Skeletal muscle satellite cell (primary cell): ENCODE results near the gene PPL.

ENCODE experiments used
- H3K27me3 ChIP-seq: 2 replicates; pipeline ENCODE4 v1.7.0; 2013; ENCODE audit warnings: low read length; ENCODE audit not compliant: control insufficient read depth, insufficient read depth
- H3K36me3 ChIP-seq: 2 replicates; pipeline ENCODE4 v1.7.0; 2013; ENCODE audit warnings: mild to moderate bottlenecking, control low read depth, low read length; ENCODE audit not compliant: insufficient read depth
- H3K4me1 ChIP-seq: 2 replicates; pipeline ENCODE4 v1.7.0; 2013; ENCODE audit warnings: low read length; ENCODE audit not compliant: control insufficient read depth, insufficient read depth
- H3K4me2 ChIP-seq: 2 replicates; pipeline ENCODE4 v1.7.0; 2013; ENCODE audit warnings: mild to moderate bottlenecking, low read length
- H3K4me3 ChIP-seq: 2 replicates; pipeline ENCODE4 v1.7.0; 2013; ENCODE audit warnings: low read length
- H3K9ac ChIP-seq: 2 replicates; pipeline ENCODE4 v1.7.0; 2013; ENCODE audit warnings: mild to moderate bottlenecking, low read depth, low read length, moderate library complexity
- H3K9me3 ChIP-seq: replicated peaks from 2 replicates; pipeline ENCODE4 v1.7.0; 2013; ENCODE audit warnings: mild to moderate bottlenecking, control low read depth, low read length

Gene PPL

DNA sequence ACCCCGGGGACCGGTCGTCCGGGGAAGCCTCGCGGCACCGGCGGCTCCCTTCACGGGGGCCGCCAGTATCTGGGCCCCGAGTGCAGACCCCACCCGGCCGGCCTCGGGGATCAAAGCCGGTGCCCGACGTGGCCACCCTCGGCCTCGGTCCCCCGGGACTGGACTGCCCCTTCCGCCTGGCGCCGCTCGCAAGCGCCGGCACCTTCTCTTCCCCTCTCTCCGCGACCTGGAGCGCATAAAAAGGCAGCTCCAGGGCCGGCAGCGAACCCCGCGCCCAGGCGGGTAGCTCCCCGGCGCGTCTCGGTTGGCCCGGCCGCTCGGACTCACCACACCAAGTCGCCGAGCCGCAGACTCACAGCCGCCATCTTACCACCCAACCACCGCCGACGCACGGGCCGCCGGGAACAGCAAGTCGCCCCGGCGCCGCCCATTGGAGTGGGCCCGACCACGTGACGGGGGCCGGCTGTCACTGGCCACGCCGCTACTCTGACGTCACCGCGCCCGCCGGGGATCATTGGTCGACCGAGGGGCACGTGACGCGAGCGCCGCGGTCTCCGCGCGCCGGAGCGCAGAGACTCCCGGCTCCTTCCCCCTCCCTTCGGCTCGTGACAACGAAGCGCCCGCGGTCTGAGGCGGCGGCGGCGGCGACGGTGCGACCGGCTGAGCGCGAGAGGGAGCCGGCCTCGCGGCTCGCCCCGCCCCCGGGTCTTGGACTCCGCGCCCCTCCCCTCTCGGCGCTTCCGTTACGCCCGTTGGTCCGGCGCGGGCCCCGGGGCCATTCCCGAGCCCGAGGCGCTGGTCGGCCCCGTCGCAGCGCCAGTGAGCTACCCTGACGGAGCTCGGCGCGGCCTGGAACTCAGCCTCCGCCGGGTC lies 89.8 kb downstream of the PPL start, which contains the start of the genes GLYR1 and UBN1:
TSS of gene GLYR1 (minus strand) at position 388 of the 873 bp plus-strand sequence. CDS start at position 365, 23 bp downstream.
TSS of gene UBN1 (plus strand) at position 581 of the 873 bp plus-strand sequence. CDS start 5,437 bp downstream, outside the sequence.
- H3K4me2 ChIP-seq, result peak within 1 kb of the TSS; percentile 88
- H3K9ac ChIP-seq, result peak within 1 kb of the TSS; percentile 98
- H3K4me3 ChIP-seq, result peak within 1 kb of the TSS; percentile 99
- no peaks in the 10 kb centered on the region for H3K9me3 ChIP-seq
- no peaks in the 10 kb centered on the region for H3K27me3 ChIP-seq
- peaks cover 38% of the 10 kb centered on the region for H3K4me1 ChIP-seq
- H3K36me3 ChIP-seq, result peaks cover 22% of the 10 kb centered on the region

DNA sequence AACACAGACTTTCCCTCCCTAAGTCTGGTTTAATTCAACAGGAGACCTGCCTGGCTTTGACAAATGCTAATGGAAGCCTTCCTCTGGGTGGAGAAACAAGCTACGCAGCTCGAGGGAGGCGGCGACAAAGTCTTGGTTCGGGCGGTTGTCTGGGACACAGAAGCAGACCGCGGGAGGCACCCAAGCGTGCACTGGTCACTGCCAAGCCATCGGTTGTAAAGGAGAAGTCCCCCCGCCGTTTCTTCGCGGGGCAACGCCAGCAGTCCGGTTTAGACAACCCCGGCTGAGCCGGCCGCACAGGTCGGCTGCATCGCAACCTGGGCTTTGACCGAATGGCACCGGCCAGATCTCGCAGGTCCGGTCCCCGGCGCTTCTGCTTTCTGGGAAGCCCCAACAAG lies 90.4 kb downstream of the PPL start:
- Histone ChIP-seq H3K4me3 (peak overlapping the region; percentile 99), H3K4me2 (peak overlapping the region; percentile 88), H3K4me1 (peaks cover 33% of the 10 kb centered on the region), H3K9me3 (no peaks in the 10 kb centered on the region), H3K9ac (peak overlapping the region; percentile 98), H3K36me3 (peaks cover 25% of the 10 kb centered on the region), H3K27me3 (no peaks in the 10 kb centered on the region)

DNA sequence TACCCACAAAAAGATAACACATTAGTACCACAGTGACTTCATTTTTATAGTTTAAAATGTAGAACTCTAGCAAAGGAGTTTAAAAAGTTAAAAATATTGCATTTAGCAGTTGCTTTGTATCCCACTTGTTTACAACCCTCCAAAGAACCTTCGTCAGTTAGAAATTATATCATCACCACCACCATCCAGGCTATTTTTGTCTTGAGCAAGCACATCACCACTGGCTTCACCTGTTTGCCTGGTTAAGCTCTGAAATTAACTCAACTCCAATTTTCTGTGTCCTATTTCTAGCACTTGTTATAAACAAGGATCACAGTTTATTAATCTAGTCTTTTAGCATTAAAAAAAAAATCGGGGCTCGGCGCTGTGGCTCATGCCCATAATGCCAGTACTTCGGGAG lies 96.0 kb downstream of the PPL start:
- H3K4me1 ChIP-seq, result peaks cover 11% of the 10 kb centered on the region
- no peaks in the 10 kb centered on the region for H3K27me3 ChIP-seq
- no peak overlapping the region for H3K4me3 ChIP-seq
- no peak overlapping the region for H3K4me2 ChIP-seq
- peaks cover 69% of the 10 kb centered on the region for H3K36me3 ChIP-seq
- H3K9me3 ChIP-seq, result no peaks in the 10 kb centered on the region
- no peak overlapping the region for H3K9ac ChIP-seq

DNA sequence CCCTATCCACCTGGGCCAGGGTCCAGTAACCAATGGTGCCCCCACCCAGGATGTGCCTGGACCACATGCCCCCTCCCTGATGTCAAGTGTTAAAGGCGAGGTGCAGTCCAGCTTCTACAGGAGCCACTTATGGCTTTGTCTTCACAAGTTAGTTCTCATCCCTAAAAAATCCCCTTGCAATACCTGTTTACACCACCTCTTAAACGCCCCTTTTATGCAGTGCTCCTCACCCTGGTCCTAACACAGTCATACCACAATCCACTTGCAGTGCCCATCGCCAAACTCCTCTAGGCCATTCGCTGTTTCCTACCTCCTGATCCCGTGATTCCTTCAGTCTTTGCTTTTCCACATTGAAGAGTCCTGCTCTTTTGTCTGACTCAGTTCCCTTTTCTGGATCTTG lies 97.0 kb downstream of the PPL start:
- Histone ChIP-seq H3K4me1 (peaks cover under 1% of the 10 kb centered on the region), H3K4me2 (no peak overlapping the region), H3K27me3 (no peaks in the 10 kb centered on the region), H3K36me3 (peaks cover 74% of the 10 kb centered on the region), H3K9ac (no peak overlapping the region), H3K9me3 (no peaks in the 10 kb centered on the region), H3K4me3 (no peak overlapping the region)

DNA sequence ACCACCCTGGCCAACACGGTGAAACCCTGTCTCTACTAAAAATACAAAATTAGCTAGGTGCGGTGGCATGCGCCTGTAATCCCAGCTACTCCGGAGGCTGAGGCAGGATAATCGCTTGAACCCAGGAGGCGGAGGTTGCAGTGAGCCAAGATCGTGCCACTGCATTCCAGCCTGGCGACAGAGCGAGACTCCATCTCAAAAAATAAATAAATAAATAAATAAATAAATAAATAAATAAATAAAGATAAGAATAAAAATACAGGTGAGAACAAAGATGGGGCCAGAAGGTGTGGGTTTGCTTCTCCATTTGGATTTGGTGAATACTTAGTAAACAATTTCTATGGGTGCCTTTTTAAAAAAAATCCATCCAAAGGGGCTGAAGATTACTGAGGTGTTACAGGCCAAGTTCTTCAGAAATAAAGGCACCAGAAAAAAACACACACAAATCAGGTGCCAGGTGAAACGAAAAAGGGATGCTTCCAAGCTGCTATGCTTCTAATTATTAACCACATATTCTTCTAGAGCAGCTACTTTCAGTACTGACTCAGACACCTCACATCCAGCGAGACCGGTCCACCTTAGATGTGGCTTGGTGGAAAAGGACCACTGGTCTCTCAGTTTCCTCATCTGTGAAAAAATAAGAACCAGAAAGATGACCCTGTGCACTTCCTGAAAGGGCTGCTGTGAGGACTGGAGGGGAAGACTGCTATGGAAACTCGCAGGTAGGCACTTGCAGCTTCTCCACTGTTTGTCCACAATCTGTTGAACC lies 99.0 kb downstream of the PPL start:
- no peak overlapping the region for H3K4me3 ChIP-seq

DNA sequence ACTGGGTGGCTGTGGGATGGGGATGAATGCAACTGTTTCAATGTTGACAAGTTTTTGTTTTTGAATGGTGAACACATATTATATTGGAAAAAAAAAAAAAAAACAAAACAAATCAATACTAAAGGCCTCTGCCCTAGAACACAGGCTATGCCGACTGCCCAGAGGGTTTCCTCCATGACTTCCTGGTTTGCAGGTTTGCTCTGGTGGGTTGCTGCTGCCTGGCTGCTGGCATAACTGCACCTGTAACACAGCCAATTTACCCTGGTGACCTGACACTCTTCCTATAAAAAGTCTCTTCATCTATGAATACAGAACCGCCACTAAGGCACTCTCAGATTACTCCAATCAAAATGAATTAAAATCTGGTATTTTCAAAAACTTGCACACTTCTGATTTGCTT lies 100.2 kb downstream of the PPL start:
- H3K4me2 ChIP-seq, result no peak overlapping the region
- H3K27me3 ChIP-seq, result no peaks in the 10 kb centered on the region
- no peak overlapping the region for H3K4me3 ChIP-seq
- no peaks in the 10 kb centered on the region for H3K4me1 ChIP-seq
- H3K9me3 ChIP-seq, result no peaks in the 10 kb centered on the region
- H3K9ac ChIP-seq, result no peak overlapping the region
- peaks cover 75% of the 10 kb centered on the region for H3K36me3 ChIP-seq

More for the DNA sequence above, 99.0 kb downstream of the PPL start:
- Histone ChIP-seq H3K4me1 (no peaks in the 10 kb centered on the region), H3K36me3 (peaks cover 67% of the 10 kb centered on the region), H3K9ac (no peak overlapping the region), H3K4me2 (no peak overlapping the region), H3K27me3 (no peaks in the 10 kb centered on the region), H3K9me3 (no peaks in the 10 kb centered on the region)

DNA sequence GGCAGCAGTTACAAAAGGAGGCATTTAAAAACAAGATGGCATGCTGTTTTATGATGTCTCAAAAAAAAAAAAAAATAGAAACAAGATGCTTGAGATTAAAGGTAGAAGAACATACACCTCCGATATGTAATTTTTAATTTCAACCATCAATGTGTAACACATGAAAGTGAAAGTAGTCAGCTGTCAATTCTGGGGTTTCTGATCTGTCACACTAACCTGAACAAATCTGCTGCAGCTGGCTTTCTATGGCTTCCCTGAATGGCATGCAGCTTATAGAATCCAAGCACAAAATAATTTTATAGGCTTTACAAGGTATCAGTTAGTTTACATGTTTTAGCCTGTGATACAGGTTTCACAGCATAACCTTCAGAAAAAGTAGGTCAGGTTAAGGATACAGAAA lies 103.4 kb downstream of the PPL start:
- peaks cover 74% of the 10 kb centered on the region for H3K36me3 ChIP-seq
- no peaks in the 10 kb centered on the region for H3K4me1 ChIP-seq
- H3K9me3 ChIP-seq, result no peaks in the 10 kb centered on the region
- H3K4me2 ChIP-seq, result no peak overlapping the region
- H3K4me3 ChIP-seq, result no peak overlapping the region
- H3K9ac ChIP-seq, result no peak overlapping the region
- H3K27me3 ChIP-seq, result no peaks in the 10 kb centered on the region

DNA sequence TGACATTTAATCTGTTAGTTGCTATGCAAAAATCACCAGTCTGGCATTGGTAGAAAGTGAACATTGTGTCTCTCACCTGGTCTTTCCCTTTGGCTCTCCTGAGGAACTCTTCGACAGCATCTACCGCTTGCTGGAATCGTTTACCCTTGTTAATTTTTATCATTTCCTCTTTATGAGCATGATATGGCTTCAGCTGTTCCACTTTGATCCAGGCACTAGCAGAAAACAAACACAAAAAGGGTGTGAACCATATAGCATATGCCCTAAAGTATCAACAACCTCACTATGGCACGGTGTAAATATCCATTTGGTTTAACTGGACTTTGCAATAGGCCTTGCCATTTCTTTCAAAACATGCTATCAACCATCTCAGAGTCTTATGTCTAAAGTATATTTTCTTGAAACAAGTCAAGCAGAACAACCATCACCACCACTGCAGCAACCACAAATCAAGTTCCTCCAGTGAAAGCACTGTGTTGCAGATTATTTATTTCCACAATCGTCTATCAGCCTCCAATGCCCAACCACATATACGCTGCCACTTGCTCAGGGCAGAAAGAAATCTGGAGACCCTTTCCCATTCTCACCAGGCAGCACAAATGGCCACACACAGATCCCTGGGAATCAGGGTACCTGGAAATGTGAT lies 104.1 kb downstream of the PPL start:
- Histone ChIP-seq H3K4me1 (no peaks in the 10 kb centered on the region), H3K36me3 (peaks cover 73% of the 10 kb centered on the region), H3K4me3 (no peak overlapping the region)

More for the DNA sequence above, 104.1 kb downstream of the PPL start:
- no peaks in the 10 kb centered on the region for H3K27me3 ChIP-seq
- no peak overlapping the region for H3K4me2 ChIP-seq
- H3K9ac ChIP-seq, result no peak overlapping the region
- no peaks in the 10 kb centered on the region for H3K9me3 ChIP-seq
